Measurements from ENCODE around the gene AQP7.
A peak's percentile ranks its signal among the peaks of the same experiment; 100 is the strongest.
"Not testable (repeated sequence)": the region's sequence is repeated elsewhere in the genome, so short reads cannot be mapped to it uniquely, and the experiment has no call there.

Gene AQP7

GRCh38 chr9:33403941-33404787 is 1.8 kb upstream of the AQP7 start:
- Histone ChIP-seq H3K36me3 (ENCODE audit: control insufficient read depth in 2 of 2, insufficient read depth in 1 of 2, low read length in 2 of 2) (no peaks in the 10 kb centered on the region), H3K4me1 (ENCODE audit: control insufficient read depth, insufficient read depth, low read length) (no peaks in the 10 kb centered on the region), H3K27ac (ENCODE audit: extremely low read depth, low read depth, low read length) (no peak overlapping the region), H3K4me3 (ENCODE audit: low read depth, low read length) (no peak overlapping the region), H3K9me3 (ENCODE audit: control insufficient read depth, insufficient read depth, low read depth, low read length) (no peaks in the 10 kb centered on the region)
- ChIA-PET POLR2A (interaction anchor here (0.6 to 1.1 kb wide), 5 partner anchors 48 to 114 kb away, joined by 3 to 9 read pairs (median 4); partner anchors contain the start of genes NFX1 and NOL6), CTCF (interaction anchor here (0.6 to 4.4 kb wide), 29 partner anchors 8 to 334 kb away, joined by 3 to 66 read pairs (median 5); partner anchors contain the start of genes ANKRD18B, AQP3 and NOL6)
- TF ChIP-seq PRDM6 (tag by site-specific recombination; IDR thresholded peaks at IDR 0.05) (no peak), PRDM10 (tag by site-specific recombination; IDR thresholded peaks at IDR 0.05) (0 out of 2 replicates have a peak, but pooled peaks have one; percentile 22), SCRT2 (tag by site-specific recombination; IDR thresholded peaks at IDR 0.05) (0 out of 2 replicates have a peak, but pooled peaks have one; percentile 22)

GRCh38 chr9:33401809-33402208 is 559 bp downstream of the AQP7 start:
- H3K4me3 ChIP-seq (ENCODE audit: low read depth, low read length); H3K27ac ChIP-seq (ENCODE audit: extremely low read depth, low read depth, low read length); H3K9me3 ChIP-seq (ENCODE audit: control insufficient read depth, insufficient read depth, low read depth, low read length); H3K36me3 ChIP-seq (ENCODE audit: control insufficient read depth in 2 of 2, insufficient read depth in 1 of 2, low read length in 2 of 2); POLR2A ChIA-PET; H3K4me1 ChIP-seq (ENCODE audit: control insufficient read depth, insufficient read depth, low read length): not testable (repeated sequence)
- CTCF ChIA-PET: interaction anchor here (4.3 to 4.4 kb wide), 2 partner anchors 50 to 72 kb away, joined by 30 to 66 read pairs; partner anchors contain the start of gene NOL6

- POLR2A ChIA-PET: interaction anchor here (0.6 kb wide), 1 partner anchor 75 kb away, joined by 3 read pairs; the partner anchor contains the start of gene NOL6
- H3K36me3 ChIP-seq (ENCODE audit: control insufficient read depth in 2 of 2, insufficient read depth in 1 of 2, low read length in 2 of 2); H3K4me3 ChIP-seq (ENCODE audit: low read depth, low read length); H3K4me1 ChIP-seq (ENCODE audit: control insufficient read depth, insufficient read depth, low read length); H3K27ac ChIP-seq (ENCODE audit: extremely low read depth, low read depth, low read length); H3K9me3 ChIP-seq (ENCODE audit: control insufficient read depth, insufficient read depth, low read depth, low read length): not testable (repeated sequence)
- CTCF ChIA-PET: interaction anchor here (0.6 to 2.3 kb wide), 6 partner anchors 9 to 59 kb away, joined by 3 to 8 read pairs (median 3); no protein-coding TSS in a partner anchor
These were observed 3.3 kb downstream of the AQP7 start for GRCh38 chr9:33399047-33399446.

- H3K27ac ChIP-seq (ENCODE audit: extremely low read depth, low read depth, low read length); H3K4me1 ChIP-seq (ENCODE audit: control insufficient read depth, insufficient read depth, low read length); H3K36me3 ChIP-seq (ENCODE audit: control insufficient read depth in 2 of 2, insufficient read depth in 1 of 2, low read length in 2 of 2); H3K4me3 ChIP-seq (ENCODE audit: low read depth, low read length); POLR2A ChIA-PET; H3K9me3 ChIP-seq (ENCODE audit: control insufficient read depth, insufficient read depth, low read depth, low read length): not testable (repeated sequence)
- TF ChIP-seq EGR2 (tag by site-specific recombination; IDR thresholded peaks at IDR 0.05; ENCODE audit: low read depth): 0 out of 2 replicates have a peak, but pooled peaks have one; percentile 46
- 0 out of 2 replicates have a peak, but pooled peaks have one; percentile 6 for TF ChIP-seq ZFHX2 (tag by site-specific recombination; conservative IDR thresholded peaks at IDR 0.05)
- CTCF ChIA-PET: interaction anchor here (1.2 kb wide), 1 partner anchor 12 kb away, joined by 3 read pairs; no protein-coding TSS in a partner anchor
These were observed 4.6 kb downstream of the AQP7 start for GRCh38 chr9:33397801-33398200.

GRCh38 chr9:33395159-33395879 is 7.0 kb downstream of the AQP7 start:
- not testable (repeated sequence) for H3K4me1 ChIP-seq (ENCODE audit: control insufficient read depth, insufficient read depth, low read length); H3K36me3 ChIP-seq (ENCODE audit: control insufficient read depth in 2 of 2, insufficient read depth in 1 of 2, low read length in 2 of 2); H3K4me3 ChIP-seq (ENCODE audit: low read depth, low read length); H3K27ac ChIP-seq (ENCODE audit: extremely low read depth, low read depth, low read length); H3K9me3 ChIP-seq (ENCODE audit: control insufficient read depth, insufficient read depth, low read depth, low read length)
- CTCF ChIA-PET: interaction anchor here (0.6 to 1.2 kb wide), 6 partner anchors 15 to 74 kb away, joined by 3 to 5 read pairs (median 4); no protein-coding TSS in a partner anchor
- POLR2A ChIA-PET: interaction anchor here (0.9 kb wide), 1 partner anchor 78 kb away, joined by 3 read pairs; the partner anchor contains the start of gene NOL6

GRCh38 chr9:33393986-33394385 is 8.4 kb downstream of the AQP7 start:
- H3K36me3 ChIP-seq (ENCODE audit: control insufficient read depth in 2 of 2, insufficient read depth in 1 of 2, low read length in 2 of 2); H3K4me1 ChIP-seq (ENCODE audit: control insufficient read depth, insufficient read depth, low read length); H3K9me3 ChIP-seq (ENCODE audit: control insufficient read depth, insufficient read depth, low read depth, low read length); H3K4me3 ChIP-seq (ENCODE audit: low read depth, low read length); H3K27ac ChIP-seq (ENCODE audit: extremely low read depth, low read depth, low read length); POLR2A ChIA-PET: not testable (repeated sequence)
- CTCF ChIA-PET: interaction anchor here (0.6 to 0.7 kb wide), 2 partner anchors 22 to 136 kb away, joined by 3 to 4 read pairs; no protein-coding TSS in a partner anchor

Measured in HEK293 (cell line).